ENCODE results near the gene ZFAND3. TPM values are rescaled to one million over a fixed set of nuclear protein-coding genes. Genes with fewer than 3 reads are reported as not detected.
"Not testable (repeated sequence)": the region's sequence is repeated elsewhere in the genome, so short reads cannot be mapped to it uniquely, and the experiment has no call there.

The ZFAND3 gene
- polyA plus RNA-seq, 10 donors: 72.6 to 114 (median 89.2) TPM

GRCh38 chr6:38117281-38117680, 297.8 kb downstream of the ZFAND3 start:
- no peak for DNase-seq

- DNase-seq: peak in 2 of 3 donors; percentile 20 to 50
Measured at GRCh38 chr6:38118791-38119365, 299.4 kb downstream of the ZFAND3 start.

GRCh38 chr6:38119516-38119915, 300.0 kb downstream of the ZFAND3 start:
- no peak for DNase-seq

- not testable (repeated sequence) for DNase-seq
Measured at GRCh38 chr6:38124224-38124926, 304.8 kb downstream of the ZFAND3 start.

- DNase-seq: no peak
Measured at GRCh38 chr6:38127284-38127683, 307.8 kb downstream of the ZFAND3 start.

- peak; percentile 63 to 90 (median 78) for DNase-seq
Measured at GRCh38 chr6:38131527-38131965, 312.0 kb downstream of the ZFAND3 start.

GRCh38 chr6:38133932-38134703, 314.6 kb downstream of the ZFAND3 start:
- no peak for DNase-seq

GRCh38 chr6:38134704-38135088, 315.2 kb downstream of the ZFAND3 start:
- no peak for DNase-seq

GRCh38 chr6:38136547-38136946, 317.0 kb downstream of the ZFAND3 start:
- no peak for DNase-seq

- no peak for DNase-seq
Measured at GRCh38 chr6:38137608-38138265, 318.2 kb downstream of the ZFAND3 start.

- no peak for DNase-seq
Measured at GRCh38 chr6:38138374-38138773, 318.8 kb downstream of the ZFAND3 start.

- no peak for DNase-seq
Measured at GRCh38 chr6:38141085-38141484, 321.6 kb downstream of the ZFAND3 start.

GRCh38 chr6:38141716-38142115, 322.2 kb downstream of the ZFAND3 start:
- DNase-seq: no peak

- no peak for DNase-seq
Measured at GRCh38 chr6:38142178-38142902, 322.8 kb downstream of the ZFAND3 start.

- DNase-seq: no peak
Measured at GRCh38 chr6:38143191-38144150, 323.9 kb downstream of the ZFAND3 start.

GRCh38 chr6:38144365-38144945, 324.9 kb downstream of the ZFAND3 start:
- no peak for DNase-seq

GRCh38 chr6:38146021-38146733, 326.6 kb downstream of the ZFAND3 start:
- DNase-seq: no peak

- no peak for DNase-seq
Measured at GRCh38 chr6:38146734-38147027, 327.2 kb downstream of the ZFAND3 start.

GRCh38 chr6:38148606-38149005, 329.1 kb downstream of the ZFAND3 start:
- no peak for DNase-seq

- no peak for DNase-seq
Measured at GRCh38 chr6:38149531-38149930, 330.0 kb downstream of the ZFAND3 start.
